ENCODE measurements around the gene HOXA13. TPM values are rescaled to one million over a fixed set of nuclear protein-coding genes. Genes with fewer than 3 reads are reported as not detected.

HOXA13 gene
- total RNA-seq, 1 experiment from 2014 or later = 0.35 TPM

GRCh38 chr7:27247452-27248426 lies 47.8 kb upstream of the HOXA13 start:
- CTCF ChIA-PET = interaction anchor here (0.6 to 0.7 kb wide), 2 partner anchors 50 to 176 kb away, joined by 4 to 5 read pairs; no protein-coding TSS in a partner anchor
- no peaks in the 10 kb centered on the region for H4K20me1 ChIP-seq (ENCODE audit: insufficient read depth)
- no TSS peak for BruUV-seq (replicated peaks)
- H3F3A ChIP-seq (ENCODE audit: insufficient read depth, low read depth) = no peaks in the 10 kb centered on the region
- no peak overlapping the region for H3K4me3 ChIP-seq
- no peak for TF ChIP-seq EZH2 (IDR thresholded peaks at IDR 0.05; ENCODE audit: low read depth)
- TF ChIP-seq CTCF (conservative IDR thresholded peaks at IDR 0.05) = no peak
- H3K4me2 ChIP-seq = no peak overlapping the region
- H3K79me2 ChIP-seq (ENCODE audit: low read depth) = no peaks in the 10 kb centered on the region
- no peaks in the 10 kb centered on the region for H3K36me3 ChIP-seq (ENCODE audit: low read depth)
- no peak overlapping the region for H3K27ac ChIP-seq
- no peak for DNase-seq
- peaks cover 33% of the 10 kb centered on the region; the same call in 1 of the 2 replicates for H3K27me3 ChIP-seq (ENCODE audit: insufficient read depth, low read depth)
- no peaks in the 10 kb centered on the region for H3K4me1 ChIP-seq (replicated peaks; ENCODE audit: insufficient read depth)
- intact Hi-C loops (cut with micrococcal nuclease; ENCODE audit: unreplicated experiment) = no loop called here
- H3K9me2 ChIP-seq (ENCODE audit: insufficient read depth) = no peaks in the 10 kb centered on the region
- H2AFZ ChIP-seq = no peak overlapping the region
- POLR2A ChIA-PET (ENCODE audit: unreplicated experiment) = interaction anchor here (0.5 kb wide), 1 partner anchor 416 kb away, joined by 6 read pairs; no protein-coding TSS in a partner anchor
- no peaks in the 10 kb centered on the region for H3K9me3 ChIP-seq (ENCODE audit: insufficient read depth, low read depth)

- H3K9me3 ChIP-seq (ENCODE audit: insufficient read depth, low read depth) = no peaks in the 10 kb centered on the region
- H3K27me3 ChIP-seq (ENCODE audit: insufficient read depth, low read depth) = peaks cover 38% of the 10 kb centered on the region; the same call in 1 of the 2 replicates
- no peak for TF ChIP-seq CTCF (conservative IDR thresholded peaks at IDR 0.05)
- no peak for TF ChIP-seq EZH2 (IDR thresholded peaks at IDR 0.05; ENCODE audit: low read depth)
- no peaks in the 10 kb centered on the region for H3K36me3 ChIP-seq (ENCODE audit: low read depth)
- no peak overlapping the region for H2AFZ ChIP-seq
- no peaks in the 10 kb centered on the region for H4K20me1 ChIP-seq (ENCODE audit: insufficient read depth)
- CTCF ChIA-PET = interaction anchor here (0.7 kb wide), 1 partner anchor 176 kb away, joined by 4 read pairs; no protein-coding TSS in a partner anchor
- H3K9me2 ChIP-seq (ENCODE audit: insufficient read depth) = no peaks in the 10 kb centered on the region
- no peaks in the 10 kb centered on the region for H3K4me1 ChIP-seq (replicated peaks; ENCODE audit: insufficient read depth)
- no peak overlapping the region for H3K4me3 ChIP-seq
- H3F3A ChIP-seq (ENCODE audit: insufficient read depth, low read depth) = no peaks in the 10 kb centered on the region
- DNase-seq = no peak
- intact Hi-C loops (cut with micrococcal nuclease; ENCODE audit: unreplicated experiment) = no loop called here
- no peak overlapping the region for H3K27ac ChIP-seq
- no peaks in the 10 kb centered on the region for H3K79me2 ChIP-seq (ENCODE audit: low read depth)
- BruUV-seq (replicated peaks) = no TSS peak
- no peak overlapping the region for H3K4me2 ChIP-seq
- POLR2A ChIA-PET (ENCODE audit: unreplicated experiment) = interaction anchor here (0.5 kb wide), 1 partner anchor 415 kb away, joined by 6 read pairs; no protein-coding TSS in a partner anchor
These were observed 47.1 kb upstream of the HOXA13 start for GRCh38 chr7:27247000-27247399.

GRCh38 chr7:27245798-27246691 lies 46.2 kb upstream of the HOXA13 start:
- H3K4me3 ChIP-seq = no peak overlapping the region; the same call in 1 of the 2 replicates
- H3K9me2 ChIP-seq (ENCODE audit: insufficient read depth) = no peaks in the 10 kb centered on the region
- H3F3A ChIP-seq (ENCODE audit: insufficient read depth, low read depth) = no peaks in the 10 kb centered on the region
- ChIA-PET POLR2A (ENCODE audit: unreplicated experiment) (no interaction called here), CTCF (no interaction called here)
- H3K79me2 ChIP-seq (ENCODE audit: low read depth) = no peaks in the 10 kb centered on the region
- H4K20me1 ChIP-seq (ENCODE audit: insufficient read depth) = no peaks in the 10 kb centered on the region
- H3K36me3 ChIP-seq (ENCODE audit: low read depth) = no peaks in the 10 kb centered on the region
- no peaks in the 10 kb centered on the region for H3K4me1 ChIP-seq (replicated peaks; ENCODE audit: insufficient read depth)
- intact Hi-C loops (cut with micrococcal nuclease; ENCODE audit: unreplicated experiment) = no loop called here
- no peak overlapping the region for H3K27ac ChIP-seq
- peaks cover 45% of the 10 kb centered on the region; the same call in 1 of the 2 replicates for H3K27me3 ChIP-seq (ENCODE audit: insufficient read depth, low read depth)
- peak in 1 of 2 experiments; percentile 22 for DNase-seq
- no peak overlapping the region for H2AFZ ChIP-seq
- H3K4me2 ChIP-seq = peak overlapping the region; percentile 35; the same call in 1 of the 2 replicates
- no peak for TF ChIP-seq CTCF (conservative IDR thresholded peaks at IDR 0.05)
- H3K9me3 ChIP-seq (ENCODE audit: insufficient read depth, low read depth) = no peaks in the 10 kb centered on the region
- no TSS peak for BruUV-seq (replicated peaks)
